Neutrophil (primary cell): Measurements from ENCODE around the gene NTM.

Experiments
- H3K27ac ChIP-seq: fragments of 200-600 bp; sonication (generic); 2 replicates; pipeline ENCODE4 v1.5.1; 2016; ENCODE audit warnings: mild to moderate bottlenecking, moderate library complexity
- H3K27me3 ChIP-seq: fragments of 200-600 bp; sonication (generic); 2 replicates; pipeline ENCODE4 v1.6.0; 2016; ENCODE audit warnings: mild to moderate bottlenecking
- H3K36me3 ChIP-seq: fragments of 200-600 bp; sonication (generic); 2 replicates; pipeline ENCODE4 v1.5.1; 2017
- H3K4me1 ChIP-seq, 2 experiments: fragments of 200-600 bp in 1 of 2; sonication (generic) in 1 of 2; 1 replicate in 1 of 2; 2 replicates in 1 of 2; pipeline versions ENCODE4 v1.5.1 to v1.6.1; 2013 to 2016; ENCODE audit warnings: low read depth in 1 of 2, low read length in 1 of 2, mild to moderate bottlenecking in 1 of 2, moderate library complexity in 1 of 2; ENCODE audit not compliant: control insufficient read depth in 1 of 2, insufficient read depth in 1 of 2
- H3K4me3 ChIP-seq, 2 experiments: fragments of 200-600 bp in 1 of 2; sonication (generic) in 1 of 2; 1 replicate in 1 of 2; 2 replicates in 1 of 2; pipeline ENCODE4 v1.5.1; 2013 to 2016; ENCODE audit warnings: low read depth in 1 of 2, low read length in 1 of 2, mild to moderate bottlenecking in 1 of 2, moderate library complexity in 1 of 2
- H3K9me3 ChIP-seq: fragments of 200-600 bp; sonication (generic); 2 replicates; pipeline ENCODE4 v1.5.1; 2016
- TF ChIP-seq, protein P1 (sequence below): fragments of 200-600 bp; sonication (generic); IDR thresholded peaks from 2 replicates; pipeline ENCODE4 v1.5.1; 2016; ENCODE audit warnings: antibody characterized with exemption

Gene NTM

DNA sequence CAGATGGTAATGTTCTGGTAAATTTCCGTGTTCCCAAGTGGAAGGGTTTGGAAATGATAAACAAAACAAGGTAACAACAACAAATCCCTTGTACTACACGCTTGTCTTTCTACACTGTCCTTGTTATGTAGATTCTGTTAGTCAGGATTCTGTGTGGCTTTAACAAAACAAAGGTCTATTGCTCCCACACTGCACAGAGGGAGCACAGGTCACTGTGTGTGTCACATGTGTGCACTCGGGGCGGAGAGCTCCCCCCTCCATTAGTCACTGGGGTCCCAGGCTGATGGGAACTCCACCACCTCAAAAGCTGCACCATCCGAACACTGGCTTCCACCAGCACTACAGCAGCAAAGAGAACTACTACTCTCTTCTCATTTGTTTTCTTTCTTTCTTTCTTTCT lies 227.9 kb downstream of the NTM start:
- TF ChIP-seq, protein P1, sequence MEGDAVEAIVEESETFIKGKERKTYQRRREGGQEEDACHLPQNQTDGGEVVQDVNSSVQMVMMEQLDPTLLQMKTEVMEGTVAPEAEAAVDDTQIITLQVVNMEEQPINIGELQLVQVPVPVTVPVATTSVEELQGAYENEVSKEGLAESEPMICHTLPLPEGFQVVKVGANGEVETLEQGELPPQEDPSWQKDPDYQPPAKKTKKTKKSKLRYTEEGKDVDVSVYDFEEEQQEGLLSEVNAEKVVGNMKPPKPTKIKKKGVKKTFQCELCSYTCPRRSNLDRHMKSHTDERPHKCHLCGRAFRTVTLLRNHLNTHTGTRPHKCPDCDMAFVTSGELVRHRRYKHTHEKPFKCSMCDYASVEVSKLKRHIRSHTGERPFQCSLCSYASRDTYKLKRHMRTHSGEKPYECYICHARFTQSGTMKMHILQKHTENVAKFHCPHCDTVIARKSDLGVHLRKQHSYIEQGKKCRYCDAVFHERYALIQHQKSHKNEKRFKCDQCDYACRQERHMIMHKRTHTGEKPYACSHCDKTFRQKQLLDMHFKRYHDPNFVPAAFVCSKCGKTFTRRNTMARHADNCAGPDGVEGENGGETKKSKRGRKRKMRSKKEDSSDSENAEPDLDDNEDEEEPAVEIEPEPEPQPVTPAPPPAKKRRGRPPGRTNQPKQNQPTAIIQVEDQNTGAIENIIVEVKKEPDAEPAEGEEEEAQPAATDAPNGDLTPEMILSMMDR: no peak

DNA sequence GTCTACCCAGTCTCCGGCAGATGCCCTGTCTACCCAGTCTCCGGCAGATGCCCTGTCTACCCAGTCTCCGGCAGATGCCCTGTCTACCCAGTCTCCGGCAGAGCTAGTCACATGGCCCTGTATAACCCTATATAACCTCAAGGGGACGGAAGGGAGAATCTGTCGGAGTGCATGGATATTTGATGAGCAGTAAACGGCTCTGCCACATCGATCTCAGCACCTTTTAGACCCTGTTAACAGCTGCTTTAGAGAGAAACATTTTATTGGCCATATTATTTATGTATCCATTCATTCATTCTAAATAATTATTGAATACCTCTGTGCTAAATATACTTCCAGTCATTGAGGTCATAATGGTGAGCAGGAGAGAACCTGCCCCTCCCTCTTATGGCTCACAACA lies 228.9 kb downstream of the NTM start:
- H3K4me3 ChIP-seq: no peak overlapping the region
- no peaks in the 10 kb centered on the region for H3K27me3 ChIP-seq
- no peak overlapping the region for H3K27ac ChIP-seq
- TF ChIP-seq, protein P1: no peak
- H3K36me3 ChIP-seq: no peaks in the 10 kb centered on the region
- H3K4me1 ChIP-seq: no peaks in the 10 kb centered on the region
- H3K9me3 ChIP-seq: no peaks in the 10 kb centered on the region

More for the DNA sequence above, 227.9 kb downstream of the NTM start:
- no peaks in the 10 kb centered on the region for H3K4me1 ChIP-seq
- H3K27ac ChIP-seq: no peak overlapping the region
- no peaks in the 10 kb centered on the region for H3K9me3 ChIP-seq
- no peaks in the 10 kb centered on the region for H3K27me3 ChIP-seq
- no peak overlapping the region for H3K4me3 ChIP-seq
- no peaks in the 10 kb centered on the region for H3K36me3 ChIP-seq

DNA sequence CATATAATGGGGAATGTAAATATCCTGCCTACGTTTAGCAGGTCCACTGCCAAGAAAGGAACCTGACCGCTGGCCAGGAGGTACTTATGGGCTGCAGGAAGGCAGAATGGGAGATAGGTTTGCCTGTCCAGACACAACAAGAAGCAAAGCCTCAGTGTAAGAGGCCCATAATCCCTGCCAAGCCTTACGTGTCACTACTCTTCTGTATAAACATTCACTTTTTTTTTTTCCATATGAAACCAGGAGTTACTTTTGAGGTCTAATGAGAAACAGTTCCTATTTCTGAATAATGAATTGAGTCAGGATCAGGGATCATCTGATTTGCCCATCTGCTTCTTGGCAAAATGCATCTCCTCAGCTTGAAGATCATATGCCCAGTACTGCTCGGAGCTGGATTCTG lies 230.2 kb downstream of the NTM start:
- Histone ChIP-seq H3K4me3 (no peak overlapping the region), H3K27ac (no peak overlapping the region), H3K4me1 (no peaks in the 10 kb centered on the region), H3K9me3 (no peaks in the 10 kb centered on the region), H3K36me3 (no peaks in the 10 kb centered on the region), H3K27me3 (no peaks in the 10 kb centered on the region)
- TF ChIP-seq, protein P1: no peak

DNA sequence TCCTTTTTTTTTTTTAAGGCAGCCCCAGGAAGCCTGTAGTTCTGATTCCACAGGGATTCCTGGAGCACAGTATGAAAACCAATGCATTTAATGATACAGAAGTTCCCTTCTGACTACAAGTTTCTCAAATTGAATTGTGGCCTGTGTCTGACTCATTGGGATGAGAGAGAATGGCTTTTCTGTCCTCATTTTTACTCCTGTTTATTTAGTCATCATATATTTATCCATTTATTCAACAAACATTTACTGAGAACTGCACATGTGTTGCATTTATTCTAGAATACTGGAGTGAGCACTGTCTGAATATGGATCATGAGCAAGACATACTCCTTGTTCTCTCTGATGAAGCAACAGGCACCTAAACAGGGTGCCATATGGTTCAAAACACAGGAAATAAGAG lies 231.2 kb downstream of the NTM start:
- no peaks in the 10 kb centered on the region for H3K36me3 ChIP-seq
- H3K9me3 ChIP-seq: no peaks in the 10 kb centered on the region
- no peaks in the 10 kb centered on the region for H3K4me1 ChIP-seq
- no peak overlapping the region for H3K27ac ChIP-seq
- H3K4me3 ChIP-seq: no peak overlapping the region
- no peaks in the 10 kb centered on the region for H3K27me3 ChIP-seq
- TF ChIP-seq, protein P1: no peak

DNA sequence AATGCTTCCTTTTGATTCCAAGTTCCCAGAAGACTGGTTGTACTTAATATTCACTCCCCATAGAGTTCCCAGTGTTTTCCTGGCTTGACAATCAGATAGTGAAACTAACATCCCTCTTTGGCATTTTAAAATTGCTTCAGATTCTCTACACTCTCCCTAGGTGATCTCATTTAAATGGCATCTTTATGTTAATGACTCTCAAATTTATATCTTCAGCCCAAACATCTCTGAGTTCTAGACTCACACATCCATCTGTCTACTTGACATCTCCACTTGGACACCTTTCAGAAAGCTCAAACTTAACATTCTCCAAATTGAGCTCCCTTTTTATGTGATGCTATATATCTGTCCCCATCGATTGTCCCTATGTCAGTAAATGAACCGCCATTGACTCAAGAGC lies 232.0 kb downstream of the NTM start:
- Histone ChIP-seq H3K9me3 (no peaks in the 10 kb centered on the region), H3K4me3 (no peak overlapping the region), H3K27me3 (no peaks in the 10 kb centered on the region), H3K27ac (no peak overlapping the region), H3K4me1 (no peaks in the 10 kb centered on the region), H3K36me3 (no peaks in the 10 kb centered on the region)
- TF ChIP-seq, protein P1: no peak

DNA sequence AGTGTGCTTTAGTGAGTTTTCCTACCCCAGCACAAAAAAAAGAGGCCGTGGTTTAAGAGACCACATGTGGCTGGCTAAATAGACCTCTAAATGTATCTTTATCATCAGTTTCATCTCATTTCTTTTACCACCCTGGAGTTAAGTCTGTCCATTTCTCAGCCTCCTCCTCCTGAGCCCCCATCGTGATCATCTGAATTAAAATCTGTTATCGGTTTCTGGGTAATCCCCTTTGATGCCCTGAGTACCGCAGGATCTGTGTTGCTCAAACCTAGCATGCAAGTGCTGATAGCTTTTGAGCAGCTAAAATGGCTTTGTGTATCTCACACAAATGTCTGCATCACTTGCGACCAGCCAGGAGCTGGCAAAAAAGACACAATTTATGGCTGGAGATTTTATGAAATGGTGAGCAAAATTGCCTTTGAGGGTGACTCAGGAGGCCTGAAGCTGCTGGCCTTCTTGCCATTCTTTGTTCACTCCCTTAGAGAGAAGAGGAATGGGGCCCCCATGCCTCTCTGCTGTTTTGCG lies 236.5 kb downstream of the NTM start:
- Histone ChIP-seq H3K4me3 (no peak overlapping the region), H3K27me3 (peaks cover 4% of the 10 kb centered on the region), H3K4me1 (no peaks in the 10 kb centered on the region), H3K27ac (no peak overlapping the region), H3K36me3 (no peaks in the 10 kb centered on the region), H3K9me3 (no peaks in the 10 kb centered on the region)
- TF ChIP-seq, protein P1: no peak
